HG03469 (cell line): ENCODE data around the gene MYH2.

Experiments used
- ATAC-seq: cut with Tn5 transposase; IDR thresholded peaks from one replicate; pipeline ENCODE4 v1.9.1; 2021; ENCODE audit warnings: mild to moderate bottlenecking, moderate library complexity, moderate number of reproducible peaks; ENCODE audit not compliant: unreplicated experiment

MYH2 gene

GRCh38 chr17:10516638-10517037 lies 32.8 kb downstream of the MYH2 start:
- ATAC-seq = no peak

- no peak for ATAC-seq
Observed at GRCh38 chr17:10516065-10516464, 33.4 kb downstream of the MYH2 start.

- ATAC-seq = no peak
Observed at GRCh38 chr17:10513299-10514067, 36.0 kb downstream of the MYH2 start.

GRCh38 chr17:10512856-10513255 lies 36.6 kb downstream of the MYH2 start:
- ATAC-seq = no peak

- ATAC-seq = no peak
Observed at GRCh38 chr17:10499950-10500349, 49.5 kb downstream of the MYH2 start.

- ATAC-seq = no peak
Observed at GRCh38 chr17:10492004-10492403, 57.5 kb downstream of the MYH2 start.

GRCh38 chr17:10482252-10482651 lies 67.2 kb downstream of the MYH2 start:
- ATAC-seq = no peak

- ATAC-seq = no peak
Observed at GRCh38 chr17:10477701-10478100, 71.8 kb downstream of the MYH2 start.

GRCh38 chr17:10474536-10474935 lies 74.9 kb downstream of the MYH2 start:
- ATAC-seq = no peak

GRCh38 chr17:10471858-10472257 lies 77.6 kb downstream of the MYH2 start:
- no peak for ATAC-seq
